Subcutaneous adipose tissue (tissue), 4 donors: ENCODE results near the gene RASA4B. TPM values are rescaled to one million over a fixed set of nuclear protein-coding genes. Genes with fewer than 3 reads are reported as not detected.

ENCODE experiments used
- CTCF ChIP-seq: fragments of 450-650 bp; IDR thresholded peaks from one replicate; pipeline ENCODE4 v1.5.1; 2016; ENCODE audit warnings: low read depth, mild to moderate bottlenecking, control low read depth, antibody characterized with exemption, moderate library complexity
- total RNA-seq, 4 donors: library from RNA; depleted of rRNA; stranded (reverse); fragments of >200 nt; gene quantifications; one replicate each; pipeline ENCODE4 v1.1.0, GENCODE V29; 2016

RASA4B gene
- total RNA-seq, 4 donors from 2014 or later: 4.9 to 12.6 (median 9.0) TPM

GRCh38 chr7:102471791-102472125 lies 45.8 kb downstream of the RASA4B start:
- TF ChIP-seq CTCF: no peak

DNA sequence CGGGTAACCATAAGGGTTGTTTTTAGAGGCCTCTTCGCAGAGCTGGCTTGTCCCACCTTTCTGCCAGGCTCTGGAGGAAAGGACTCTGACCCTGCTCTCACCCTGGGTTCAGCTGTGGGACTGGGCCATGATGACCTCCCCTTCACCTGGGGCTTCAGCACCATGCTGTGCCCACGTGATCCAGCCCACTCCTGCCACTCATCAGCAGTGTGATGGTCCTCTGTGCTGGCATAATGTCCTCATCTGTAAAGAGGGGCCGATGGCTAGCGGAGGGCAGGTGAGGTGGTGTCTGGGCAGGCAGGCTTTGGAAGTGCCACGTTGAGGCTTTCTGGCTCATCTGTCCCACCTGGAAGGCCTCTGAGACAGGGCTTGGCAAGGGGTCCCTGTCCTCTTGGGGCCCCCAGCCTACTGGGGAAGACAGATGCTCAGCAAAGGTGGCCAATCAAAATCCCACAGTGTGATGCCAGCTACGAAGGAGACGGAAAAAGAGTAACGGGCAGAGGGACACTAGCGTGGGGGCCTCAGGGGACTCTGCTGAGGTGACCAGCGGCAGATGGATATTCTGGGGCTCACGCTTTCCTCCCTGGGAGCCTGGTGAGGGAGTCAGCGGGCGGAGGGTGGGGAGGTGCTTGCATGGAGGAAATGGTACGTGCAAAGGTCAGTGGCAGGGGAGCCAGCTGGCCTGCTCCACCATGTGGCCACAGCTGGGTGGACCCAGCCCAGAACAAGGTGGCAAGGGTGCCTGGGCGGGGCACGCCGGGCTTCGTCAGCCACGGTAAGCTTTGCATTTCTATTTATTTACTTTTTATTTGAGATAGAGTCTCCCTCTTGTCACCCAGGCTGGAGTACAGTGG lies 47.4 kb downstream of the RASA4B start:
- TF ChIP-seq CTCF: no peak

DNA sequence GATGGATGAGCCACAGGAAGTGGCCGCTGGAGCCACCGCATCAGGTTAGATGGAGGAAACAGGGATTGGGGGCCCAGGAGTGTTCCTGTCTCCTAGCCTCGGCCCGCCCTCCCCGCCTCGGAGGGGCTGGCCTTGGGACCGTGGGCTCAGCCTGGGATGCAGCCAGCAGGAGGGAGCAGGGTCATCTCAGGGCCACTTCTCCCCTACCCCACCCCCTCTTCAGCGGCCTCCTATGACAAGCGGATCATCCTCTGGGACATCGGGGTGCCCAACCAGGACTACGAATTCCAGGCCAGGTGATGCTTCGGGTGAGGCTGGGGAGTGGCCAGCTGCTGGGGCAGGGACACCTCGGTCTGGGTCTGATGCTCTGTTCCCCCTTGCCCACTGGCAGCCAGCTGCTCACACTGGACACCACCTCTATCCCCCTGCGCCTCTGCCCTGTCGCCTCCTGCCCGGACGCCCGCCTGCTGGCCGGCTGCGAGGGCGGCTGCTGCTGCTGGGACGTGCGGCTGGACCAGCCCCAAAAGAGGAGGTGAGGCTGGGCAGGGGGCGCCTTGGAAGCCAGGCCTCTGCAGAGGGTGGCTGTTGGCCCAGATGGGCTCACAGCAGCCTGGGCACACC lies 48.1 kb downstream of the RASA4B start:
- TF ChIP-seq CTCF: no peak

GRCh38 chr7:102468478-102469350 lies 48.9 kb downstream of the RASA4B start:
- no peak for TF ChIP-seq CTCF

GRCh38 chr7:102467581-102468477 lies 49.7 kb downstream of the RASA4B start:
- no peak for TF ChIP-seq CTCF

GRCh38 chr7:102466097-102466496 lies 51.5 kb downstream of the RASA4B start:
- no peak for TF ChIP-seq CTCF
